T-helper 2 cell treated with Interferon-gamma antibody and Interleukin-4, amounts not matched to agents 100 ng/mL and 5 ng/mL, for 36 hours (primary cell): Measurements from ENCODE around the gene LOXL1. TPM values are rescaled to one million over a fixed set of nuclear protein-coding genes. Genes with fewer than 3 reads are reported as not detected.

Experiments
- intact Hi-C: fragments of 100-400 bp; cut with micrococcal nuclease; formaldehyde crosslinking; loops from one replicate; pipeline ENCODE4 v1.15.1; 2023
- total RNA-seq: library from RNA; stranded (reverse); gene quantifications from 2 replicates; pipeline ENCODE4 v1.2.3, GENCODE V29; 2022

Gene LOXL1
- total RNA-seq, 1 donor from 2014 or later: 0.70 TPM

DNA sequence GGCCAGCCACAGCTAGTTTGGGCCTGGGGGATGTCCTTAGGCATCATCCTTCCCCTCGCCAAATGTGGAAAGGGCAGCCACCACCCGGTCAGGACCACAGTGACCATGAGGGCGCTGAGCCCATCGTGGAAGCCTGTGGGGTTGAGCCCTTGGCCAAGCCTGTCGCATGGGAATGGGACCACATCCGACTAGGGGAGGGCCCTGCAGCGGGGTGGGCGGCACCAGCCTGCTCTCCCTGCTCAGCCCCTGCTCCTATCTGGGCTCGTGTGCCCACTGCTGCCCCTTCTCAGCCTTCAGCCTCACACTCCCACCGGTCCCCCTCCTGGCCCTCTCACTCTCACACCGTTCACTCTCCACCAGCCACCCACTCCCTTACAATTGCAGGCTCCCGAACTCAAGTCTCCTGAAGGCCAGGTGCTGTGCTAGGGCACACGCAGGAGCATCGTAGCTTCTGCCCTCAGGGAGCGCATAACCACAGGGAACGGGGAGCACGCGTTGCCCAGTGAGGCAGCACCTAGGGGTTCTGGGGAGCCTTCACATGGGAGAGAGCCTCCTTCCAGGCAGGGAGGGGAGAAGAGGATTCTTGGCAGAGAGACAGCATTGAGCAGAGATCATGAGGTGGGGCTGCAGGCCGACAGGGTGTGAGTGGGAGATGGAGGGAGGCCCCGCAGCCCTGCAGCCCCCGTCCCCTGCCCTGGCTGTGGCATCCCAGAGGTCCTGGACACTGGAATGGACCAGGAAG lies 26.1 kb downstream of the LOXL1 start:
- intact Hi-C loops: no loop called here

DNA sequence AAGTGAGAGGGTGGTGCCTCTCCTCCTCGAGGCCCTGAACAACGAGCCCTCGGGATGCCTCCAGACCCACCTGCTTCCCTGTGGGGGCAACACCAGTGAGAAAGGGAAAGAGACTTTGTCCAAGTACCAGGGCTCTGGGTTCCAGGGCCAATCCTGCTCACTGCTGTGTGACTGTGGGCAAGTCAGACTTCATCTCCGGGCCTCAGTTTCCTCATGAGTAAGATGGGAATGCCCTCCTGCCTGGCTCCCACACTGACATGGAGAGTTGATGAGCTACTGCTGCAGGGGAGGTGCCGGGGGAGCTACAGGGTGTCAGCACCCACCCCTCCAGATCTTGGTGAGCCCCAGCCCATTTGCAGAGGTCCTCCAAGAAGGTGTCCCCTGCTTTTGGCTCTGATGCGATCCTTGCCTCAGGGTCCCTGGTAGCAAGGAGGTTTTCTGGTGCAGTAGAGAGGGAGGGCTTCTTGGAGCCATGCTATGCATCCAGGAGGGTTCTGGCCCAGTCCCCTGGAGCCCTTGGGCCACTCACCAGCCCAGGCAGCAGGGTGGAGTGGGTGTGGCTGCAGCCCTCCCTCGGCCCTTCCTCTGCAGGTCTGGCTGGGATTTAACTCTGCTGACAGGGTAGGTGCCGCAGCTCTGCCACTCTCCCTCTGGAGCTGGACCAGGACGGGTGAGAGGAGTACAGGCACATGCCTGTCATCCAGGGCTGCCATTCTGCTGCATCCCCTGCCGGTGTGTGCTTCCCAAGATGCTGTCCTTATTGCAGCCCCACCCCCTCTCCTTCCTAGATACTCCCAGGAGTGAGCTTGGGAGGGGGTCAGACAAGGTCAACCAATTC lies 26.9 kb downstream of the LOXL1 start:
- intact Hi-C loops: no loop called here

DNA sequence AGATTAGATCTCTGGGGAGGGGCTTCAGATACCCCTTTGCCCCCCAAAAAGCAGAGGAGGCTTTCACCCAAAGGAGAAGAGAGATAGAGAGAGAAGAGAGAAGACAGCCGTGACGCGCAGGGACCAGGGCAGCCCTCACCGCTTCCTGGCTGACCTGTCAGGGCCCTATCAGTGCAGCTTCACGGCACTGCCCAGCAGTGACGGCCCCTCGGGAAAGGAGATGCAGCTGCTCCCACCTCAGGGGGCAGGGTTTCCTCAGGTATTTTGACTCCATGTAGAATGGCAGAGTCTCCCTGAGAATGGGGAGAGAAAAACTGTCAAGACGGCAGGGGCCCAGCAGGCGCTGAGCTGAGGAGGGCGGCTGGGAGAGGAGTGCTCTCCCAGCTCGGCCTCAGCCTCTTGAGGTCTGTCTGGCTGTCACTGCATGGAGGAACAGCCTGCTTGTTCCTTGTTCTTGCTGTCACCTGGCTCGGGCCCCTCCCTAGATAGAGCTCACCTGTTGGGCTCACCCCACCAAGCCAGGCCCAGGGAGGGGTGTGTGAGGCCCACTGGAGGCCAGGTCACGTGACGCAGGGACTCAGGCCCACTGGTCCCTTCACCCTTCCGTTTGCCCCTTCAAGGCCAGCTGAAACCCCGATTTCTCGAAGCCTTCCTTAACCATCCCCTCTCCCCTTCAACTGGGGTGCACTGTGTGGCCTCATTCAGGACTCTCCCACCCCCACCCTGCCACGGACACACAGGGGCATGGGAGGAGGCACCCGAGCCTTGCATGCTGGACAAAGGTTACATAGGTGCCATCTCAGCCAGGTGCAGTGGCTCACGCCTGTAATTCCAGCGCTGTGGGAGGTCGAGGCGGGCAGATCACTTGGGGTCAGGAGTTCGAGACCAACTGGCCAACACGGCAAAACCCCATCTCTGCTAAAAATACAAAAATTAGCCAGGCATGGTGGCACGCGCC lies 28.2 kb downstream of the LOXL1 start:
- intact Hi-C loops: no loop called here

DNA sequence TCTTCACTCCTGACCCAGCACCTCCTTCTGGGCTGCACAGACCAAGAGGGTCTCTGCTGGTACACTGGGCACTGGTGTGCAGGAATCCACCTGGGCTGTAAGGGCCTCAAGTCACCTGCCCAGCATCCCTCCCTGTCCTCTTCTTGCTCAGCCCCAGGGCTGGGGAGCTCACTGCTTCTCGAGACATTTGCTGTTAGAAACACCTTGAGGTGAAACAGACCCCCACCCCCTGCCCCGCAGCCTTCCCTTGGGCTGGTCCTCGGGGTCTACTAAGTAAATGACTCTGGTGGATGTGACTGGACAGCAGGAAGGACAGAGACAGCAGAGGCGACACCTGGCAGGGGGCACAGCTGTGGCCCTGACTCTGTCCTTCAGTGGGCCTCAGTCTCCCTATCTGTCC lies 29.1 kb downstream of the LOXL1 start:
- intact Hi-C loops: no loop called here

DNA sequence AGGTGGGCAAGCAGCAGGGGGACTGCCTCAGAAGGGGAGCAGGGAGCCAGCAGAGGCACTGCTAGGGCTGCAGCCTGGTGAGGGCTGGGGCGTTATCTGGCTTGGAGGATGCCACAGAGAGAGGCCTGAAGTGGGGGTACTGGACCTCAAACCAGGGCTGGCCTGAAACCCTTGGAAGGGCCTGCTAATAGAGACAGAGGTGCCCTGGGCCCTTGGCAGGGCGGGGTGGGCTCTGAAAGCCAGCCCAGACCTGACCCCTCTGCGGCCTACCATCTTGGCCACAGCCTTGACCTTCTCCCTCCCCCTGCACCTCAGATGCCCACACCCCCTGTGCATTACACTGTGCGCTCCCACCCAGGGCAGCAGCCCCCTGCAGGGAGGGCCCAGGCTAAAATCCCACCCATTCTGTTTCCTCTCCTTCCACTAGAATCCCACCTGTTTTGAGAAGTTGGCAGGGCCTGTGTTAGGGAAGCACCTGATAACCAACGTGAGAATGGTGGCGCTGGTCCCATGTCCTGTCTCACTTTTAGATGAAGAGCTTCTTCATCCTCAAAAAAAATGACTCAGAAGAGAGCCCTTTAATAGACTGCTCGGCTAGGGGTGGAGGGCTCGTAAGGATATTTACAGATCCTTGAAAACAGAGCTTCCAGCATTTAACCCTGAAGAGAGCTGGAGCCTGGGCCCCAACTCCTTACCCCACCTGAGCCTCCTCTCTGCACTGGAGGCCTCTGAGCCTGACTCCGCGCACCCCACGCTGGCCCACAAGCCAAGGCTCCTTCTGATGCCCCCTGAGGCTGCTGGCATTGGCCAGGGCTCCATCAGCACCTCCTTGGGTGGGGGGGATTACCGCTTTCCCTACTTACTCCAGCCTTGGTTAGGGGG lies 29.8 kb downstream of the LOXL1 start:
- intact Hi-C loops: no loop called here

DNA sequence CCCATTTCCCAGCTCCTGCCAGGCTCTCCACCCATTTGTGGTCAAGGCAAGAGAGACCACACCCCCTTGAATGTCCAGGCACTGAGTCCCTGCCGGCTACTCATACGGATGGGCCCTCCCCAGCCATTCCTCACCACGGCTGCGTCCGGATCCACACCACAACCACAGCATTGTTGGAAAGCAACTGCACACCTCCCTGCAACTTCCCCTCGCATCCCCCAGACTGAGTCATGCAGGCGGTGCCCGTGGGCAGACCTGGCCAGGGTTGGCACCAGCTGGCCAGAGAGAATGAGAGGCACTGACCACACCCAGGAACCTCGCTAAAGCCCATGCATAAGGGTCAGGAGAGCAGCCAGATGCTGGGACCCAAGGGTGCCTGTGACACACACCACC lies 30.5 kb downstream of the LOXL1 start:
- intact Hi-C loops: no loop called here

DNA sequence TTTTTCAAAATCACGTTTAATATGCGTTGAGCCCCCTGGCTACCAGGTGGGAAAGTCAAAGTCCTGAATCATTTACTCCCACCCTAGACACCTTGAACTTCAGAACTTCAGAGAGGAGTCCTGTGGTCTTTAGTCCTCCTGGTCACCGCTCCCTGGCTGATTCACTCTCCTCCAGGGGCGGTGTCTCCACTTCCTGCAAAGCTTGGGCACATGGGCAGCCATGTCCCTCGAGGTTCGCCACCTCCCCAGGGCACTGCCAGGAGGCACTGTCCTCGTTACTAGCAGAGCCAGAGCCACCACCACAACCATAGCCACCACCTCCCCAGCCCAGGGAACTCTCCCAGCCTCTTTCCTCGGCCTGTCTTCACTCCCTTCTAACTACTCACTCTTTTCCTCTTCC lies 31.0 kb downstream of the LOXL1 start:
- intact Hi-C loops: no loop called here

DNA sequence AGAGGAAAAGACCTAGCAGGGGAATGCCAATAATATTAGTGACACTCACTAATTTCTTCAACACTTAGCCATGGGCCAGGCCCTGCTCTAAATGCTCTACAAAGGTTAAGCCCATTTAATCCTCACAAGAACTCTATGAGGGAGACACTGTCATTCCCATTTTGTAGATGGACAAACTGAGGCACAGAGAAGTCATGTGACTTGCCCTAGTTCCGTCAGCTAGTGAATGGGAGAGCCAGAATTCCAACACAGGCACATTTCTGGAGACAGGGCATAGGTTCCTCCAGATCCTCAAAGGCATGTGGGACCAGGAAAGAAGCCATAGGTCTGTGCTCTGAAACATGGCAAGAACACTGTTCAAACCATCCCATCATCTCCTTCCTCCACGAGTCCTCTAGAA lies 31.5 kb downstream of the LOXL1 start:
- intact Hi-C loops: no loop called here

DNA sequence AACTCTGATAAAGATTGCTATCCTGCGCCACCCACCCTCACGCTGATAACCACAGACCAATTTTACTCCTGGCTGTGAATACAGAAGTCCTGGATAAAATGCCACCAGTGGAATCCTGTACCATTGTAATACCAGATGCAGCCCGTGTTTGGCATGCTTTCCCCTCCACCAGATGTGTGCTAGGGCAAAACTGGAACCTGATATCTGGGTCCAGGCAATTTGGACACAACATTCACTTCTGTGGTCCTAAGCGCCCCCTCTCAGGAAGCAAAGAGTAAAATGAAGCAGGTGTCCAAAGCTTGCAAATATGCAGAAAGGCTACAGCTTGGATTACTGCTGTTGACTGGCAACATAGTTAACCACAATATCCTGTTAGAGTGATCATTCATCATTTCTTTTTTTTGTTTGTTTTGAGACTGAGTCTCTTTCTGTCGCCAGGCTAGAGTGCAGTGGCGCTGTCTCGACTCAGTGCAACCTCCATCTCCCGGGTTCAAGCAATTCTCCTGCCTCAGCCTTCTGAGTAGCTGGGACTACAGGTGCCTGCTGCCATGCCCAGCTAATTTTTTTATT lies 32.8 kb downstream of the LOXL1 start:
- intact Hi-C loops: no loop called here

DNA sequence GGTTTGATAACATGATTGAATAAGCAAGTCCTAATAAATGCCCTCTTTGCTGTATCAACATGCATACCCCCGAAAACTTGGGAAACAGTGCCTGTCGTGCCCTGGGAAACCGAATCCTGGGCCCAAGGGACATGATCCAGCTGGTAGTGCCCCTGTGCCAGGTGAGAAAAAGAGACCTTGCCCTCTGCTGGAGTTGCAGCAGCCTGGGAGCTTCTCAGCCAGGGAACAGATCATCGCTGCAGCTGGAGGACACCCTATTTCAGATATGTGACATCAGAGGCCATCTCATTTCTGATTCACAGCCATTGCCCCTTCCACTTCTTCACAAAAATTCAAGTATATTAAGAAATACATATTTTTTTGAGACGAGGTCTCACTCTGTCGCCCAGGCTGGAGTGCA lies 33.5 kb downstream of the LOXL1 start:
- intact Hi-C loops: loop anchor here (10.0 kb wide), 1 partner anchor 85 kb away; the partner anchor contains the start of gene TBC1D21

DNA sequence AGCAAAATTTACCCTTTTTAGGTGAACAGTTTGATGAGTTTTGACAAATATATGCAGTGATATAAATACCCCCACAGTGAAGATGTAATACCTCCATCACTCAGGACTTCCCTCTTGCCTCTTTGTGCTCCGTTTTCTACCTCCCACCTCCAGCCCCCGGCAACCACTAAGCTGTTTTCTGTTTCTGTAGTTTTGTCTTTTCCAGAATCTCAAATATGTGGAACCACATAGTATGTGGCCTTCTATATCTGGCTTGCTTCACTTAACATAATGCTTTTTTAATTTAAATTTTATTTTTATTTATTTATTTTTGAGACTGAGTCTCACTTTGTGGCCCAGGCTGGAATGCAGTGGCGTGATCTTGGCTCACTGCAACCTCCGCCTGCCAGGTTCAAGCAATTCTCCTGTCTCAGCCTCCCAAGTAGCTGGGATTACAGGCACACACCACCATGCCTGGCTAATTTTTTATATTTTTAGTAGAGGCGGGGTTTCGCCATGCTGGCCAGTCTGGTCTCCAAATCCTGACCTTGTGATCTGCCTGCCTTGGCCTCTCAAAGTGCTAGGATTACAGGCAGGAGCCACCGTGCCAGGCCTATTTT lies 34.3 kb downstream of the LOXL1 start:
- intact Hi-C loops: loop anchor here (10.0 kb wide), 1 partner anchor 86 kb away; the partner anchor contains the start of gene TBC1D21

DNA sequence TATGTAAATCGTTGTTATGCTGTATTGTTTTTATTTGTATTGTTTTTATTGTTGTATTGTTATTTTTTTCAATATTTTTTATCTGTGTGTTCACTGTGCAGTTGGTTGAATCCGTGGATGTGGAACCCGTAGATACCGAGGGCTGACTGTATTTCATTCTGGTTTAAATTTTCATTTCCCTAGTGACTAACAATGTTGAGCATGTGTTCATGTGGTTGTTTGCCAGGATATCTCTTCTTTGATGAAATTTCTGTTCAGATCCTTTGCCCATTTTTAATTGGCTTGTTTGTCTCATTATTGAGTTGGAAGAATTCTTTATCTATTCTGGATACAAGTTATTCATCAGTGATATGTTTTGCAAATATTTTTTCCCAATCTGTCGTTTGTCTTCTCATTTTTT lies 36.2 kb downstream of the LOXL1 start:
- intact Hi-C loops: loop anchor here (10.0 kb wide), 1 partner anchor 88 kb away; the partner anchor contains the start of gene TBC1D21

DNA sequence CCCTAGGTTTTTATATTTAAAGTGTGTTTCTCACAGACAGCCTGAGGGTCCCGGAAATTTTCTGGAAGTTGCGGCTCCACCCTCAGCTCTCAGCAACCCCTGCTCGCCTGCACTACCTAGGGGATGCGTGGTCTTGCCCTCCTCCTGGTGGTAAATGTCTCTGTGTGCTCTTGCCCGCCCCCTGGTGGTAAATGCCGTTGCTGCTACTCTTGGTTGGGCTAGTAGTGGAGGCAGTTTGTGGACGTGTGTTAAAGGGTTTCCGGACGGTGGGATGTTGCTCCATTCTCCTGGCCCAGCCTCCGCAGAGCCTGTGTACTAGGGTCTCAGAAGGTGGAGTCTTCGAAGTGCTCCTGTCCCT lies 38.5 kb downstream of the LOXL1 start:
- intact Hi-C loops: loop anchor here (1.0 to 10.0 kb wide), 3 partner anchors 13 to 90 kb away; partner anchors contain the start of genes PML and TBC1D21

DNA sequence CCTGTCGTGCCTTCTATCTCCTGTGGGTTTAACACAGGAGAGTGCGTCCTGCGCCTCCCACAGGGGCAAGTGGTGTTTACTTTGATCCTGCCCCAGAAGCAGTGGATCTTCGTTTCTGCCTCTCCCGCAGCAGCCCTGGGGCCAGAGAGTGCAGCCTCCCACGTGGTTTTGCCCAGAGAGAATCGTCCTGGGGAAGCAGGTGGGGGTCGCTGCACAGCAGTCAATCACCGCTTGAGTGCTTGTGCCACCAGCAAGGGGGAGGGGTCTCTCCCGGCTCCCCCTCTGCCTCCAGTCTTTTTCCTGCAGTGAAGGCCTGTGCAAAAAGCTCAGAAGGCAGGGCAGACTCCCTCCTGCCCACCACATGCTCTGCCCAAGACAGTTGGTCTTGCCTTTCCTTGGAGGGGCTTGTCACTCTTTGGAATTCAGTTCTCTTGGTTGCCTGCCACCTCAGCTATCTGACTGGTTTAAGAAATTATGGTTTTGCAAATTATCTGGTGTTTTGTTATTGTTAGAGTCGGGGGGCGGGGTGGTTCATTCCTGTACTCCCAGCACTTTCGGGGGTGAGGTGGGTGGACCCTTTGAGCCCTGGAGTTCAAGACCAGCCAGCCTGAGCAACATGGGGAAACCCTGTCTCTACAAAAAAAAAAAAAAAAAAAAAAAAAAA lies 39.0 kb downstream of the LOXL1 start:
- intact Hi-C loops: loop anchor here (2.0 to 10.0 kb wide), 2 partner anchors 30 to 90 kb away; partner anchors contain the start of genes PML and TBC1D21

DNA sequence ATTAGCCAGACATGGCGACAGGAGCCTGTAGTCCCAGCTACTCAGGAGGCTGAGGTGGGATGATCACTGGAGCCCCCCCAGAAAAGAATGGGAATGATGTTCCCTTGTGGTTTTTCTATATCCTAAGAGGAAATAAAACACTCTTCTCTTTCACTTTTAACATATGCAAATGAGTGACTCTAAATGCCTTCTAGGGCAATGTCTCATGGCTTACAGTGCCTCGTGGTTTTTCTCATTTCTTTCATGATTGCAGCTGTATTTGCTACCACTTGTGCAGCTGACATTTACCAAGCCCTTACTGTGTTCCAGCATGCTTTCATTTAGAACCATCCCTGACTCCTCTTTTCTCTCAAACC lies 39.5 kb downstream of the LOXL1 start:
- intact Hi-C loops: loop anchor here (2.0 to 10.0 kb wide), 2 partner anchors 29 to 91 kb away; partner anchors contain the start of genes PML and TBC1D21

DNA sequence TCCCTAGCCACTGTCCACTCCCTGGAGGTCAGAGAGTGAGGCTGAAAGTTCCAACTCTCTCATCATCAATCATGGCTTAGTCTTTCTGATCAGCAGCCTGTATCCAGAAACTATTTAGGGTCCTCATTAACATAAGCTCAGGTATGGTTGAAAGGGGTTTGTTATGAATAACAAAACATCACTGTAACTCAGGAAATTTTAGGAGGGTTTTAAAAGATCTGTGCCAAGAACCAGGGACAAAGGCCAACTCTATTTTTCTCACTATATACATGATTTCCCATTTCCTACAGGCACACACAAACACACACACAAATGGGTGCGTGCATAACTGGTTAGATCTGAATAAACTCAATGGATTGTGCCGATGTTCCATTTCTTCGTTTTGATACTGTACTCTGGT lies 42.2 kb downstream of the LOXL1 start:
- intact Hi-C loops: loop anchor here (10.0 kb wide), 1 partner anchor 94 kb away; the partner anchor contains the start of gene TBC1D21

DNA sequence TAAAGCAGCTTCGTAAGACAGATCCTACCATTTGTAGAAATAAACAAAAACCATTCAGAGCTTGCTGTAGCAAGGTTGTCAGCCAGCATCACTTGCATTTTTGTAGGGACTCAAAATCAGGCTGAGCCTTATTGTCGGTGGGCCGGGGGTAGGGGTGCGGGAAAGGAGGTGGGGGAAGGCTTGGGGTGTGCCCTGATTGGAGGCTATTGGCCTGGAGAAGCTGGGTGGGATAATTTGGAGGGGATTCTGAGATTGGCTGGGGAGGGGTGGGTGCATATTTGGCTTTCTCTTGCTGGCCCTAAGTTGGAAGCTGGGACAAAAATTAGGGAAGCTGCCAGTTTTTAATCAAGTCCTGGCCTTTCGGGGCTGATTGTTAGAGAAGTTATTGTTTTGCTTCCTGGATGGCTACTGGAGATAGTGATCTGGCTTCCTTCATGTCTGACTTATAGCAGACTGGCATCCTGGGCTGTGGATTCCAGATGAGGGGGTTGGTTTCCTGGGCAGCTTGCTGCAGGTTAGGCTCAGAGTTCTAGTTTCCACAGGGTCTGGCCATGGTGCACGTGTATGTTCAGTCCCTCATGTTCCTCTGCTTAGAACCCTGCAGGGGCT lies 43.0 kb downstream of the LOXL1 start:
- intact Hi-C loops: loop anchor here (10.0 kb wide), 1 partner anchor 94 kb away; the partner anchor contains the start of gene TBC1D21

DNA sequence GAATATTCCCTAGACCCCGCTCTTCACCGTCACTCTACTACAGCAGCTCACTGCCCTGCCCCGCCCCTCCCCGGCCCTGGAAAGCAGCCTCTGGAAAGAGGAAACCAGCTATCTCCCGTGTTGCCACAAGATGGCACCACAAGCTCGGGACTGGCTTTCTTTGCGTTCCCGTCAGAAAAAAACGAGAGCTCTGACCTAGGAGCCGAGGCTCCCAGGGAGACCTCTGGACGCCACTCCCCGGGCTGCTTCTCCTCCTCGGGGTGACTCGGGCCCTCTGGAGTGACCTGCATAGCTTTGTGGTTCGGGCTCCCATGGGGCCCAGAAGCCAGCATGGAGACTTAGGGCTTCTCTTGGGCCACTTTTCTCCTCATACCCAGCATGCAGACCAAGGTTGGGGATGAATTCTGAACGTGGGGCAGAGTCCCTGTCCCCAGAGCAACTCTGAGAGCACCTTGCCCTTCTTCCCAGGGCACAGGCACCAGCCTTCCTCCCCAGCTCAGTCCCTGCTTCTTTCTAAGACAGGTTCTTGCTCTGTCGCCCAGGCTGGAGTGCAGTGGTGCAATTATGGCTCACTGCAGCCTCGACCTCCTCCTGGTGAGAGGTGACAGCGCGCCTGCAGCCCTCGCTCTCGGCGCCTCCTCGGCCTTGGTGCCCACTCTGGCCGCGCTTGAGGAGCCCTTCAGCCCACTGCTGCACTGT lies 46.9 kb downstream of the LOXL1 start:
- intact Hi-C loops: loop anchor here (2.0 to 5.0 kb wide), 4 partner anchors 20 to 349 kb away; partner anchors contain the start of genes ISLR2 and STOML1
